A549 treated with Mapracorat at 1 μM for 4 hours (cell line): ENCODE results near the gene GPR180. TPM values are rescaled to one million over a fixed set of nuclear protein-coding genes. Genes with fewer than 3 reads are reported as not detected.

Source experiments
- total RNA-seq: library from RNA; stranded (reverse); fragments of 200-300 nt; extraction: Qiagen RNA extraction; gene quantifications from 5 replicates; pipeline ENCODE4 v1.2.3, GENCODE V29; 2022

The GPR180 gene
- total RNA-seq, result 2.4 to 3.4 TPM (median 3.0 TPM) in 5 replicates

DNA sequence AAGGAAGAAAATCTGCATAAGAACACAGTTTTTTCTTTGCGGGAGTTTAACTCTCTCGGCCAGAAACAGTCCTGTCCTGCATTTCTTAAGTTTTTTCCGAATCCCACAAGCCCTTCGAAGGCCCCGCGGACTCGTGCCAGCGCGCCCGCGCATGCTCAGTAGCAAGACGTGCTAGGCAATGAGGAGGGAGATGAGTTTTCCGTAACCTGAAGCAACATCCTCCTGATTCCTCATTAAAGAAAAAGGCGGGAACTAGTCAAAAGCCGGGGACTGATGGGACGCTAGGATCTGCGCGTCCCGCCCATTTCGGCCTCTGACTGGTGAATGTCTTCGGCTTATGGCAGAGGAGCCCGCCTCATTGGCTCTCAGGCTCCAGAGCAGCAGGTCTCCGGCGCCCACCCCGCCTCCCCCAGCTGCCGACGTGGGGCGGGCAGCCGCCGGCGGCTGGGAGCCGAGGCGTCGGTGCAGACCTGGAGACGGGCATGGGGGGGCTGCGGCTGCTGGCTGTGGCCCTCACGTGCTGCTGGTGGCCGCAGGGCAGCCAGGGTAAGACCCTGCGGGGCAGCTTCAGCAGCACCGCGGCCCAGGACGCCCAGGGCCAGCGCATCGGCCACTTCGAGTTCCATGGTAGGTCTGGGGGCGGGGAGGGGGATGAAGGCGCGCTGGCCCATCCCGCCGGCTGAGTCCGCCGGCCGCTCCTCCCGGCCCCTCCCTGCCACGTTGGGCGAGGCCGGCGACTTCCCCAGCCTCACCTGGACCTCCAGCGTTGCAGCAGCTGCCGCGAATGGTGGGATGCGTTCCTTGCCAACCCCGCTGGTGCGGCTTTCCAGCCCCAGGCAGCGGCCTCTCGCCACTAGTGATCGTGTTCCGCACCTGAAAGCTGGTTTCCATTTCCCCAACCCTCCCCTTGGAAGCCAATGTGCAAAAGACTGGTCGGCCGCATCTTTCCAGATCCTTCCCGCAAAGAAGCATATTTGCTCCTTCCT, at the start of gene GPR180:
TSS of gene GPR180 (plus strand) at position 412 of the 986 bp plus-strand sequence. CDS start at position 483, 71 bp downstream.

DNA sequence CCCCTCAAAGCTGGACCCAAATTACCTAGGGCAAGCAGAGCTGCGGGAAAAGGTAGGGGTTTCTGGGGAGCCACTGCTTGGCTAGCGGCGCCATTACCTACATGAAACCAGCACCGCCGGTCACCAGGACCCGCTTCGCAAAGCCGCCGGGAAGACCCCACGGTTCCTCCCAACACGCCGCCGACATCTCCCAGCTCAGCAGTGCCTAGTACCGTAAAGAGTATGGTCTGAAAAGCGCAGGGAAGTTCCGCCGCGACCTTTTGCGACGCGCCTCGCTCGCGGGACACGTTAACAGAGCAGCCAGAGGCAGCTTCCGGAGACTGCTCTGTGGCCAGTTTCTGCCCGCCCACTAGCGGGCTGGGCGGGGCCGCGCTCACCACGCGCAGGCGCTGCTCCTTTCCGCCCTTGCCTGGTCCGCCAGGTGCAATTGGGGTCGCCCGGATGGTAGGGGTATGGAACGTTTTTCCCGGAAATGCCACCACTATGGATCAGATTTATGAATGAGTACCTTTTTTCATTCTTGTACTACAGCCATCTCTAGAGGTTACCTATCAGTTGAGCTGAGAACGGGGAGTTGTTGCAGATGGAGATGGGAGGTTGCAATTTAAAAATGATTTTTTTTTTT, 5.6 kb upstream of the GPR180 start, which contains the start of gene TGDS:
TSS of gene TGDS (minus strand) at position 203 of the 625 bp plus-strand sequence. CDS start at position 187, 16 bp downstream.

Other genes starting within 250 kb of the GPR180 start
- gene DCT, start 122.2 kb upstream of the GPR180 start, total RNA-seq, result not detected in 5 replicates
- 7.0 to 9.2 TPM (median 8.8 TPM) in 5 replicates for gene TGDS, start 5.7 kb upstream of the GPR180 start, total RNA-seq
- gene SOX21, start 110.7 kb downstream of the GPR180 start, total RNA-seq, result 0.20 to 0.91 TPM (median 0.67 TPM) in 5 replicates